Ovary (tissue), 9 donors: ENCODE measurements around the gene ST14. TPM values are rescaled to one million over a fixed set of nuclear protein-coding genes. Genes with fewer than 3 reads are reported as not detected.
"Not testable (repeated sequence)": the region's sequence is repeated elsewhere in the genome, so short reads cannot be mapped to it uniquely, and the experiment has no call there.

Experiments
- DNase-seq, 5 donors: peaks; one replicate each; pipeline ENCODE4 v3.0.0-alpha.2; 2019 to 2020
- H3K27ac ChIP-seq, 2 donors: fragments of 200-600 bp; one replicate each; pipeline versions ENCODE4 v1.5.1 to v1.8.0; 2019 to 2022
- H3K27me3 ChIP-seq: fragments of 200-600 bp; one replicate; pipeline ENCODE4 v1.8.0; 2022
- H3K36me3 ChIP-seq: fragments of 200-600 bp; sonication (generic); one replicate; pipeline ENCODE4 v1.5.1; 2019
- H3K4me1 ChIP-seq: one replicate; pipeline ENCODE4 v1.8.1; 2013; ENCODE audit warnings: mild to moderate bottlenecking, moderate library complexity; ENCODE audit not compliant: insufficient read depth
- H3K4me3 ChIP-seq: fragments of 200-600 bp; sonication (generic); one replicate; pipeline ENCODE4 v1.5.1; 2017
- H3K9me3 ChIP-seq, 2 donors: fragments of 200-600 bp in 1 of 2; sonication (generic) in 1 of 2; one replicate each; pipeline versions ENCODE4 v1.5.1 to v1.8.1; 2013 to 2019; ENCODE audit warnings: mild to moderate bottlenecking in 1 of 2, moderate library complexity in 1 of 2
- EP300 ChIP-seq: sonication (generic); formaldehyde crosslinking; IDR thresholded peaks from one replicate; pipeline ENCODE4 v1.6.1; 2017; ENCODE audit warnings: antibody characterized with exemption
- POLR2A ChIP-seq: fragments of 450-650 bp; IDR thresholded peaks from one replicate; pipeline ENCODE4 v1.6.1; 2017; ENCODE audit warnings: antibody characterized with exemption, mild to moderate bottlenecking, moderate library complexity
- WGBS, 3 donors: extraction: QIAGEN DNeasy Blood & Tissue Kit in 1 of 3; methylation state at CpG; one replicate each; pipeline versions ENCODE4 v1.1.5 to v1.1.7; 2013 to 2017; 5-methylcytosine and 5-hydroxymethylcytosine counted together
- intact Hi-C, 4 donors: fragments of 100-400 bp; cut with DNase I; formaldehyde crosslinking; loops; one replicate each; pipeline versions ENCODE4 v1.11.0 to v1.15.1; 2022 to 2023
- polyA plus RNA-seq, 2 donors: library from polyadenylated mRNA; stranded (reverse); fragments of 200-250 nt in 1 of 2; fragments of 350-450 nt in 1 of 2; fragmentation: Illumina TruSeq in 1 of 2; extraction: RNeasy Lipid Tissue Mini Kit (QIAGEN cat#74804) in 1 of 2; gene quantifications; one replicate each; pipeline ENCODE4 v1.2.3, GENCODE V29; 2013 to 2014
- total RNA-seq, 7 donors: library from RNA; depleted of rRNA in 2 of 7; stranded (reverse); fragments of >200 nt in 2 of 7; fragmentation: NEBNext Ultra II Directional in 3 of 7; extraction: Animal tissue kit (Norgen Biotek cat#: 25700) in 3 of 7; gene quantifications; one replicate each; pipeline versions ENCODE4 v1.1.0 to v1.2.4, GENCODE V29; 2016 to 2023
- TF ChIP-seq, protein P1 (sequence below), 3 donors: fragments of 450-650 bp in 2 of 3; fragments of 200-600 bp in 1 of 3; IDR thresholded peaks; one replicate each; pipeline versions ENCODE4 v1.5.1 to v1.8.0; 2016 to 2022; ENCODE audit warnings: antibody characterized with exemption in 3 of 3, mild to moderate bottlenecking in 1 of 3
- donor health status: DM: no; HTN: no; CAD: no; lungs with moderate emphysema.
- donor health status: DM: no; HTN: no; CAD: no.
- donor health status: Bipolar disorder and iron deficiency.
- donor health status: DM: yes; HTN: yes; CAD: no.
- donor health status: DM: no; HTN: no; CAD: no.
- donor health status: DM: yes; HTN: yes; CAD: no.

ST14 gene
- total and polyA plus RNA-seq, 9 donors, result 0.18 to 76.2 (median 4.5) TPM

- Histone ChIP-seq H3K9me3 (no peaks in the 10 kb centered on the region), H3K4me1 (no peaks in the 10 kb centered on the region), H3K27me3 (no peaks in the 10 kb centered on the region), H3K27ac (no peak overlapping the region), H3K36me3 (no peaks in the 10 kb centered on the region), H3K4me3 (no peak overlapping the region)
- TF ChIP-seq EP300, result no peak
- TF ChIP-seq, protein P1, sequence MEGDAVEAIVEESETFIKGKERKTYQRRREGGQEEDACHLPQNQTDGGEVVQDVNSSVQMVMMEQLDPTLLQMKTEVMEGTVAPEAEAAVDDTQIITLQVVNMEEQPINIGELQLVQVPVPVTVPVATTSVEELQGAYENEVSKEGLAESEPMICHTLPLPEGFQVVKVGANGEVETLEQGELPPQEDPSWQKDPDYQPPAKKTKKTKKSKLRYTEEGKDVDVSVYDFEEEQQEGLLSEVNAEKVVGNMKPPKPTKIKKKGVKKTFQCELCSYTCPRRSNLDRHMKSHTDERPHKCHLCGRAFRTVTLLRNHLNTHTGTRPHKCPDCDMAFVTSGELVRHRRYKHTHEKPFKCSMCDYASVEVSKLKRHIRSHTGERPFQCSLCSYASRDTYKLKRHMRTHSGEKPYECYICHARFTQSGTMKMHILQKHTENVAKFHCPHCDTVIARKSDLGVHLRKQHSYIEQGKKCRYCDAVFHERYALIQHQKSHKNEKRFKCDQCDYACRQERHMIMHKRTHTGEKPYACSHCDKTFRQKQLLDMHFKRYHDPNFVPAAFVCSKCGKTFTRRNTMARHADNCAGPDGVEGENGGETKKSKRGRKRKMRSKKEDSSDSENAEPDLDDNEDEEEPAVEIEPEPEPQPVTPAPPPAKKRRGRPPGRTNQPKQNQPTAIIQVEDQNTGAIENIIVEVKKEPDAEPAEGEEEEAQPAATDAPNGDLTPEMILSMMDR (IDR thresholded peaks at IDR 0.05), result no peak
- TF ChIP-seq POLR2A, result no peak
- intact Hi-C loops, result no loop called here
- 78 to 83% (median 81%) methylated on average over 19 of the region's 19 CpGs for WGBS, 3 donors
- no peak for DNase-seq
Measured at GRCh38 chr11:130220311-130221035, 60.9 kb downstream of the ST14 start.

DNA sequence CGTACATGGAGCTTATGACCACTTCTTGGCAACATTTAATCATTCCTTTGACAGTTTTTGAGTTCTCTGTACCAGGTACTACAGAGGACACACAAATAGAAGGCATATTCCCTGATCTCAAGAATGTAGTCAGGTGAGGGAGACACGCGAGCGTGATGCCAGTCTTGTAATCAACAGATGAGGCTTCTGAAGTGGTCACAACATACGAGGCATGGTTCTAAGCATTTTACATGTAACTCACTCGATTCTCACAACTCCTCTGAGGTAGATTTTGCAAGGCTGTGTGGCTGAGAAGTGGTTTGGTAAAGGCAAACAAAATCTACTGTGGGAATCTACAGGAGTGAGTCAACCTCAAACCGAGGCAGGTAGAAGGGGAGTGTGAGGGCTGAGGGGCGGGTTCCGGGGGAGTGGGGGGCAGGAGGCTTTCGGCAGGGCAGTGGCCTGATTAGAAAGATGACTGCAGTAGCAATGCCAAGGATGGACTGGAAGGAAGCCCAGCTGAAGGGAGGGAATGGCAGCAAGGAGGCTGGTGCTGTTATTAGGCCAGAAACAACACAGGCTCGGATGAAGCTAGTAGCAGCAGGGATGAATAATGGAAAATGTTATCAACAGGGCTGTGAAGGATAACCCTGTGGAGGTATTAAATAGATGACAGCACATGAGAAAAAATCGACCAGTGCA lies 63.8 kb downstream of the ST14 start:
- no peaks in the 10 kb centered on the region for H3K27me3 ChIP-seq
- H3K27ac ChIP-seq, result no peak overlapping the region
- no peak for DNase-seq
- no peaks in the 10 kb centered on the region for H3K4me1 ChIP-seq
- H3K9me3 ChIP-seq, result no peaks in the 10 kb centered on the region
- intact Hi-C loops, result loop anchor here in 1 of 4 donors (2.0 kb wide), 1 partner anchor 41 kb away; no protein-coding TSS in a partner anchor
- no peak overlapping the region for H3K4me3 ChIP-seq
- TF ChIP-seq EP300 (no peak), POLR2A (no peak)
- TF ChIP-seq, protein P1 (IDR thresholded peaks at IDR 0.05), result no peak
- no peaks in the 10 kb centered on the region for H3K36me3 ChIP-seq
- WGBS, 3 donors, result 68 to 73% (median 70%) methylated on average over 12 of the region's 12 CpGs

GRCh38 chr11:130227373-130227772 lies 67.8 kb downstream of the ST14 start:
- Histone ChIP-seq H3K9me3 (no peaks in the 10 kb centered on the region), H3K36me3 (no peaks in the 10 kb centered on the region), H3K27ac (no peak overlapping the region), H3K27me3 (no peaks in the 10 kb centered on the region), H3K4me1 (no peaks in the 10 kb centered on the region), H3K4me3 (no peak overlapping the region)
- no peak for DNase-seq
- intact Hi-C loops, result no loop called here
- 94 to 98% (median 97%) methylated on average over 4 of the region's 4 CpGs for WGBS, 3 donors
- no peak for TF ChIP-seq POLR2A
- TF ChIP-seq, protein P1 (IDR thresholded peaks at IDR 0.05), result no peak
- TF ChIP-seq EP300, result no peak

- H3K36me3 ChIP-seq, intact Hi-C loops, H3K9me3 ChIP-seq, H3K4me3 ChIP-seq, H3K27ac ChIP-seq, H3K27me3 ChIP-seq, H3K4me1 ChIP-seq, DNase-seq: not testable (repeated sequence)
Measured at GRCh38 chr11:130233486-130233885, 73.9 kb downstream of the ST14 start.

DNA sequence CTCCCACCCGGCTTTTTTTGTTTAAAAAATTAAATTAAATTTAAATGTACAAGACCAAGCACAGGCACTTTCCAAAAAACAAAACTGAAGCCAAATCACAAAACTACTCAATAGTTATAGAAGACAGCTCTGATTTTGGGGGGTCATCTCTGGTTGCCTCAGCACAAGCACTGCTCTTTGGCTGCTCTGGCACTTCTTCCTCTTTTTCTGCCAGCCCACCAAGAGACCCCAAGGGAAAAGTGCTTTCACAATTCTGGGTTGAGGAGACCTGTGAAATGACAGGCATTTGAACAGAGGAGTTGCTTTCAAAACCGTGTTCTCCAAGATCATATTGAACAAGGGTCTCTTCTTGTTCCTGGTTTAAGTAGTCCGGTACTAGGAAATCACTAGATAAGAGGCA lies 74.3 kb downstream of the ST14 start:
- H3K36me3 ChIP-seq, result not testable (repeated sequence)
- 64 to 80% (median 72%) methylated on average over 3 of the region's 3 CpGs for WGBS, 3 donors

More for the DNA sequence above, 74.3 kb downstream of the ST14 start:
- H3K27me3 ChIP-seq, H3K4me3 ChIP-seq, H3K9me3 ChIP-seq, H3K4me1 ChIP-seq, intact Hi-C loops, DNase-seq, H3K27ac ChIP-seq: not testable (repeated sequence)
